ENCODE results near the gene OR52N1. TPM values are rescaled to one million over a fixed set of nuclear protein-coding genes. Genes with fewer than 3 reads are reported as not detected.

Gene OR52N1
- total and polyA plus RNA-seq, 2 donors (not counting 3 experiments of a cell fraction or from before 2014, with no cell fraction given) = not detected

DNA sequence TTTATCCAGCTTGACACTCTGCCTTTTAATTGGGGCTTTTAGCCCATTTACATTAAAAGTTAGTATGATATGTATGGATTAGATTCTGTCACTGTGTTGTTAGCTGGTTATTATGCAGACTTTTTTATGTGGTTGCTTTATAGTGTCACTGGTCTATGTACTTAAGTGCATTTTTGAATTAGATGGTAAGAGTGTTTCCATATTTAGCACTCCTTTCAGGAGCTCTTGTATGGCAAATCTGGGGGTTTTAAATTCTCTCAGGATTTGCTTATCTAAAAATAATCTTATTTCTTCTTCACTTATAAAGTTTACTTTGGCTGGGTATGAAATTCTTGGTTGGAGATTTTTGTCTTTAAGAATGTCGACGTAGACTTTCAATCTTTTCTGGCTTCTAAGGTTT is 46.6 kb upstream of the OR52N1 start:
- H3K9ac ChIP-seq (replicated peaks; ENCODE audit: extremely low read depth, insufficient read depth, low read length) = no peak overlapping the region
- H3K27ac ChIP-seq (ENCODE audit: insufficient read depth, low read depth, low read length) = no peak overlapping the region
- H3K4me2 ChIP-seq (ENCODE audit: insufficient read depth, low read length) = no peak overlapping the region
- intact Hi-C loops (cut with micrococcal nuclease) = no loop called here
- CTCF ChIA-PET = no interaction called here
- dilution Hi-C loops (cut with MboI; ENCODE audit: extremely low pct_ligation_motif_present, low sequenced_read_pairs) = no loop called here
- no peak overlapping the region for H3K4me3 ChIP-seq (replicated peaks in 1 of 3; ENCODE audit: insufficient read depth in 1 of 3, low read depth in 1 of 3, low read length in 3 of 3)
- no peaks in the 10 kb centered on the region for H3K79me2 ChIP-seq (ENCODE audit: control insufficient read depth, insufficient read depth, low read length)
- no peak for DNase-seq (ENCODE audit: low read depth, low spot score)
- no peaks in the 10 kb centered on the region for H3K36me3 ChIP-seq (ENCODE audit: control insufficient read depth in 2 of 2, extremely low read depth in 1 of 2, insufficient read depth in 2 of 2, low read length in 2 of 2)
- H3K4me1 ChIP-seq (ENCODE audit: control insufficient read depth, extremely low read depth, insufficient read depth, low read length) = no peaks in the 10 kb centered on the region
- H2AFZ ChIP-seq (ENCODE audit: low read depth, low read length) = no peak overlapping the region
- no peak for FAIRE-seq
- no peaks in the 10 kb centered on the region for H3K27me3 ChIP-seq (ENCODE audit: control insufficient read depth in 2 of 2, insufficient read depth in 2 of 2, low read length in 2 of 2)
- TF ChIP-seq POLR2A (IDR thresholded peaks at IDR 0.05; ENCODE audit: low read depth, low read length) = no peak
- no peak for TF ChIP-seq JUN (IDR thresholded peaks at IDR 0.05; ENCODE audit: borderline replicate concordance, insufficient read depth, insufficient read length, low read depth)
- TF ChIP-seq GATA2 (IDR thresholded peaks at IDR 0.05; ENCODE audit: insufficient read depth, insufficient read length, low read depth, low read length) = no peak
- TF ChIP-seq, protein P1, sequence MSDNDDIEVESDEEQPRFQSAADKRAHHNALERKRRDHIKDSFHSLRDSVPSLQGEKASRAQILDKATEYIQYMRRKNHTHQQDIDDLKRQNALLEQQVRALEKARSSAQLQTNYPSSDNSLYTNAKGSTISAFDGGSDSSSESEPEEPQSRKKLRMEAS (IDR thresholded peaks at IDR 0.05; ENCODE audit: insufficient read depth, insufficient read length) = no peak
- no peak for TF ChIP-seq POLR2AphosphoS5 (IDR thresholded peaks at IDR 0.05; ENCODE audit: insufficient read depth, low read depth, low read length)
- TF ChIP-seq, protein P2, sequence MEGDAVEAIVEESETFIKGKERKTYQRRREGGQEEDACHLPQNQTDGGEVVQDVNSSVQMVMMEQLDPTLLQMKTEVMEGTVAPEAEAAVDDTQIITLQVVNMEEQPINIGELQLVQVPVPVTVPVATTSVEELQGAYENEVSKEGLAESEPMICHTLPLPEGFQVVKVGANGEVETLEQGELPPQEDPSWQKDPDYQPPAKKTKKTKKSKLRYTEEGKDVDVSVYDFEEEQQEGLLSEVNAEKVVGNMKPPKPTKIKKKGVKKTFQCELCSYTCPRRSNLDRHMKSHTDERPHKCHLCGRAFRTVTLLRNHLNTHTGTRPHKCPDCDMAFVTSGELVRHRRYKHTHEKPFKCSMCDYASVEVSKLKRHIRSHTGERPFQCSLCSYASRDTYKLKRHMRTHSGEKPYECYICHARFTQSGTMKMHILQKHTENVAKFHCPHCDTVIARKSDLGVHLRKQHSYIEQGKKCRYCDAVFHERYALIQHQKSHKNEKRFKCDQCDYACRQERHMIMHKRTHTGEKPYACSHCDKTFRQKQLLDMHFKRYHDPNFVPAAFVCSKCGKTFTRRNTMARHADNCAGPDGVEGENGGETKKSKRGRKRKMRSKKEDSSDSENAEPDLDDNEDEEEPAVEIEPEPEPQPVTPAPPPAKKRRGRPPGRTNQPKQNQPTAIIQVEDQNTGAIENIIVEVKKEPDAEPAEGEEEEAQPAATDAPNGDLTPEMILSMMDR (IDR thresholded peaks at IDR 0.05; ENCODE audit: extremely low read depth in 1 of 2, insufficient read depth in 1 of 2, low read depth in 1 of 2, low read length in 2 of 2) = no peak
- TF ChIP-seq MYC (IDR thresholded peaks at IDR 0.05; ENCODE audit: low read depth, low read length) = no peak
- TF ChIP-seq EZH2 (IDR thresholded peaks at IDR 0.05; ENCODE audit: borderline replicate concordance, low read depth, low read length, severe bottlenecking) = no peak
- no peak for TF ChIP-seq FOS (IDR thresholded peaks at IDR 0.05; ENCODE audit: borderline replicate concordance, insufficient read depth, low read length)
- BruUV-seq (replicated peaks) = no TSS peak
- no peaks in the 10 kb centered on the region for H3K9me1 ChIP-seq (replicated peaks; ENCODE audit: control insufficient read depth, extremely low read depth, insufficient read depth, low read length)
- POLR2A ChIA-PET = no interaction called here
- no peaks in the 10 kb centered on the region for H4K20me1 ChIP-seq (replicated peaks; ENCODE audit: control insufficient read depth, extremely low read depth, insufficient read depth, low read length)
- no peaks in the 10 kb centered on the region for H3K9me3 ChIP-seq (replicated peaks; ENCODE audit: control insufficient read depth, insufficient read depth, low read length)
